ENCODE measurements around the gene S1PR2. TPM values are rescaled to one million over a fixed set of nuclear protein-coding genes. Genes with fewer than 3 reads are reported as not detected.

The S1PR2 gene
- total RNA-seq, 3 donors from 2014 or later = 6.1 to 18.4 (median 13.1) TPM

DNA sequence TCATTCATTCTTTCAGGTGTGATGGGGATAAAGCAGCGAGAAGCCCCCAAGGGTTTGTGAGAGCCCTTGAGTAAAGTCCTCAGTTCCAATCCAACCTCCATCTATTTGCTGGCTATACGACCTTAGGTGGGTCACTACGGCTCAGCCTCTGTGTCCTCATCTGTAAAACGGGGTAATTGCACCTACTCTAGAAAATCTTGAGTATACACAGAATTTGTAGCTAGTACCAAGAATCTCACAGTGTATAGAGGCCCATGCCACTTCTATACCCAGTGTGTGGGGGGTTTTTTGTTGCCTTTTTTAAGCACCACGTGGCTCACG is 36.0 kb downstream of the S1PR2 start:
- H3K4me3 ChIP-seq = peak overlapping the region; percentile 75 to 88 (median 84)
- no peaks in the 10 kb centered on the region for H3K36me3 ChIP-seq
- TF ChIP-seq, protein P1, sequence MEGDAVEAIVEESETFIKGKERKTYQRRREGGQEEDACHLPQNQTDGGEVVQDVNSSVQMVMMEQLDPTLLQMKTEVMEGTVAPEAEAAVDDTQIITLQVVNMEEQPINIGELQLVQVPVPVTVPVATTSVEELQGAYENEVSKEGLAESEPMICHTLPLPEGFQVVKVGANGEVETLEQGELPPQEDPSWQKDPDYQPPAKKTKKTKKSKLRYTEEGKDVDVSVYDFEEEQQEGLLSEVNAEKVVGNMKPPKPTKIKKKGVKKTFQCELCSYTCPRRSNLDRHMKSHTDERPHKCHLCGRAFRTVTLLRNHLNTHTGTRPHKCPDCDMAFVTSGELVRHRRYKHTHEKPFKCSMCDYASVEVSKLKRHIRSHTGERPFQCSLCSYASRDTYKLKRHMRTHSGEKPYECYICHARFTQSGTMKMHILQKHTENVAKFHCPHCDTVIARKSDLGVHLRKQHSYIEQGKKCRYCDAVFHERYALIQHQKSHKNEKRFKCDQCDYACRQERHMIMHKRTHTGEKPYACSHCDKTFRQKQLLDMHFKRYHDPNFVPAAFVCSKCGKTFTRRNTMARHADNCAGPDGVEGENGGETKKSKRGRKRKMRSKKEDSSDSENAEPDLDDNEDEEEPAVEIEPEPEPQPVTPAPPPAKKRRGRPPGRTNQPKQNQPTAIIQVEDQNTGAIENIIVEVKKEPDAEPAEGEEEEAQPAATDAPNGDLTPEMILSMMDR (IDR thresholded peaks at IDR 0.05) = no peak
- no peak for TF ChIP-seq POLR2AphosphoS5 (IDR thresholded peaks at IDR 0.05)
- TF ChIP-seq POLR2A (IDR thresholded peaks at IDR 0.05) = no peak
- intact Hi-C loops (cut with DNase I; ENCODE audit: low total_unique reads) = no loop called here
- no peaks in the 10 kb centered on the region for H3K4me1 ChIP-seq
- H3K27me3 ChIP-seq = no peaks in the 10 kb centered on the region
- H3K27ac ChIP-seq = peak overlapping the region; percentile 89 to 92
- no peak for DNase-seq (ENCODE audit: low spot score in 2 of 2)
- H3K9me3 ChIP-seq = no peaks in the 10 kb centered on the region

DNA sequence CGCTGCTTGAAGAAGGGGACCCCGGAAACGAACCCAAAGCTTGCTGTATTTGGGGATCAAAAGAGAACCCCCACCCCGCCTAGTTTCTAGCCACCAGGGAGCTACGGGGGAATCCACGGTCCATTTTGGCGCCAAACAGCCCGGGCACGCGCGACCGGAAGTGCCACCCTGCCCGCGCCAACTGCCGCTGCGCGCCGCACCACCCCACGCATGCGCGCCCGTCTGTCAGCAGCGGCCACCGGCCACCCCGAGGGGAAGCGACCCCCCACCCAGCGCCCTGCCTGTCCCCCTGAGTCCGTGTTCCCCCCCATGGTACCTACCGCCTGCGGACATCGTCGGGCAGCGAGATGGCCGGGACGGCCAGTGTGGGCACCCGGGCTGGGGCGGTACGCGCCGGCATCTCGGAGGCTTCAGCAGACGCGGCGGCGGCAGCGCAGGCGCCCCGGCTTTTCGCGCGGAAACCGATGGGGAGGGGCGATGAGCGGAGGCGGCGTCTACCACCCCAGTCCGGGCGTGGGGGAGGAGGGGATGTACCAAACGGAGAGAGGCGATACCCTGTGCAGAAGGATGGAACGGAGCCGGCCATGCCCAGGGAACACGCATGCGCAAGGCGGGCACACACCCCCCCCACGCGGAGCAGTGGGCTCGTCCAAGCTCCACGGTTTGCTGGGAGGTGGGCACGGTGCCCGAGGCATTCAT is 36.5 kb downstream of the S1PR2 start, which contains the start of gene DNMT1:
DNMT1 (minus strand) TSS at position 454 of the 699 bp plus-strand sequence; CDS start at position 400, 54 bp downstream.
- DNase-seq (ENCODE audit: low spot score in 2 of 2) = peak; percentile 91 to 94
- H3K36me3 ChIP-seq = no peaks in the 10 kb centered on the region
- no peaks in the 10 kb centered on the region for H3K4me1 ChIP-seq
- intact Hi-C loops (cut with DNase I; ENCODE audit: low total_unique reads) = no loop called here
- peak within 1 kb of the TSS; percentile 75 to 88 (median 84) for H3K4me3 ChIP-seq
- H3K27ac ChIP-seq = peak within 1 kb of the TSS; percentile 89 to 92
- TF ChIP-seq POLR2A (IDR thresholded peaks at IDR 0.05) (peak; percentile 27), POLR2AphosphoS5 (IDR thresholded peaks at IDR 0.05) (peak in 2 of 3 donors; percentile 74 to 76)
- TF ChIP-seq, protein P1 (IDR thresholded peaks at IDR 0.05) = no peak
- no peaks in the 10 kb centered on the region for H3K27me3 ChIP-seq
- H3K9me3 ChIP-seq = no peaks in the 10 kb centered on the region

DNA sequence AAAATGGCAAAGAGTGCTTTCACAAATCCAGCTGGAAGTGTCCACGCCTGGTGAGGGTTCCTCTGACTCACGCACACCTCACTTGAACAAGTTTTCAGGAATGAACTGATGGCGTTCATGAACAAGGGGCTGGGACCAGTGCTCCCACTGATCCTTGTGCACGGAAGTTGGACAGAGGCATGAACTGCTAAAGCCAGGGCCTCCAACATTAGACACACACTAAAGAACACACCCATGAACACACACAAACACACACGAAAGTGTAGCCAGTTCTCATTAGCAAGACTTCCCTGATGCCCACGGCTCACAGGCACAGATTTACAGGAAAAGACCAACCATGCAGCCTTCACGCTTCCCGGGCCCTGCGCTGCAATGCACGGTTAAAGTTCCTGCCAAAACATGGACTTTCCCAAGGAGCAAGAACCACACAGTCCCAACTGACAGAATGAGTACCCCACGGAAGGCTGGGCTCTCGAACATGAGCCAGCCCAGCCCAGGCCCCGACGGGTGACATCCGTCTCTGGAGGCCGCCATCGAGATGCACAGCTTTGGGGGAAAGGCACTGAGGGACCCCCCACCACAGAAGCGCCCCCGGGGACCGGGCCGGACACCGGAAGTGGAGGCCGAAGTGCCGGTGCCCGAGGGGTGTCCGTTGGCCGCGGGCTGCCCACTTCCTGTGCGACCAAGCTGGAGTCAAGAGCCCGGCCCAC is 37.2 kb downstream of the S1PR2 start:
- intact Hi-C loops (cut with DNase I; ENCODE audit: low total_unique reads) = no loop called here

DNA sequence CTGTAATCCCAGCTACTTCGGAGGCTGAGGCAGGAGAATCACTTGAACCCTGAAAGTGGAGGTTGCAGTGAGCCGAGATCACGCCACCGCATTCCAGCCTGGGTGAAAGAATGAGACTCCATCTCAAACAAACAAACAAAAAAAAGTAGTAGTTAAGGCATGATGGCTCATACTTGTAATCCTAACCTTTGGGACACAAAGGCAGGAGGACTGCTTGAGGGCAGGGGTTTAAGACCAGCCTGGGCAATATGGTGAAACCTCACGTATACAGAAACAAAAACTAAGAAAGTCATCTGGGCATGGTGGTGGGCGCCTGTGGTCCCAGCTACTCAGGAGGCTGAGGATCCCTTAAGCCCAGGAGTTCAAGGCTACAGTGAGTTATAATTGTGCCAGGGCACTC is 38.2 kb downstream of the S1PR2 start:
- Histone ChIP-seq H3K27me3 (no peaks in the 10 kb centered on the region), H3K4me3 (peak overlapping the region in 1 of 3 donors; percentile 88)
- no peak for DNase-seq (ENCODE audit: low spot score in 2 of 2)

More for the DNA sequence above, 37.2 kb downstream of the S1PR2 start:
- DNase-seq (ENCODE audit: low spot score in 2 of 2) = no peak
- peak overlapping the region; percentile 75 to 88 (median 84) for H3K4me3 ChIP-seq
- H3K4me1 ChIP-seq = no peaks in the 10 kb centered on the region
- no peaks in the 10 kb centered on the region for H3K36me3 ChIP-seq
- no peaks in the 10 kb centered on the region for H3K27me3 ChIP-seq
- TF ChIP-seq, protein P1 (IDR thresholded peaks at IDR 0.05) = no peak
- TF ChIP-seq POLR2A (IDR thresholded peaks at IDR 0.05) (no peak), POLR2AphosphoS5 (IDR thresholded peaks at IDR 0.05) (no peak)
- peak overlapping the region; percentile 89 to 92 for H3K27ac ChIP-seq
- H3K9me3 ChIP-seq = no peaks in the 10 kb centered on the region

More for the DNA sequence above, 38.2 kb downstream of the S1PR2 start:
- intact Hi-C loops (cut with DNase I; ENCODE audit: low total_unique reads) = no loop called here
- Histone ChIP-seq H3K4me1 (no peaks in the 10 kb centered on the region), H3K9me3 (no peaks in the 10 kb centered on the region), H3K36me3 (no peaks in the 10 kb centered on the region), H3K27ac (peak overlapping the region; percentile 48 to 89)
- TF ChIP-seq, protein P1 (IDR thresholded peaks at IDR 0.05) = no peak
- TF ChIP-seq POLR2AphosphoS5 (IDR thresholded peaks at IDR 0.05) (no peak), POLR2A (IDR thresholded peaks at IDR 0.05) (no peak)

Measured in breast epithelium (tissue), 4 donors.